ENCODE results near the gene EPB41L1.
A peak's percentile ranks its signal among the peaks of the same experiment; 100 is the strongest.

- TF ChIP-seq CTCF (conservative IDR thresholded peaks at IDR 0.05) (peak; percentile 36; the same call in 1 of the 2 replicates), EZH2 (IDR thresholded peaks at IDR 0.05; ENCODE audit: low read depth) (no peak)
Measured at GRCh38 chr20:36217226-36217625, 62.7 kb downstream of the EPB41L1 start.
